ENCODE data around the gene C1QTNF6. TPM values are rescaled to one million over a fixed set of nuclear protein-coding genes. Genes with fewer than 3 reads are reported as not detected.

The C1QTNF6 gene
- total and polyA plus RNA-seq, 2 donors (not counting 3 experiments of a cell fraction or from before 2014, with no cell fraction given), result 20.2 to 27.6 TPM

- no peaks in the 10 kb centered on the region for H3K9me3 ChIP-seq (replicated peaks; ENCODE audit: control insufficient read depth, insufficient read depth, low read length)
- H2AFZ ChIP-seq (ENCODE audit: low read depth, low read length), result no peak overlapping the region
- ChIA-PET POLR2A (no interaction called here), CTCF (interaction anchor here (0.5 to 5.4 kb wide), 8 partner anchors 10 to 231 kb away, joined by 3 to 64 read pairs (median 4); no protein-coding TSS in a partner anchor)
- FAIRE-seq (no peak), DNase-seq (ENCODE audit: low read depth, low spot score) (no peak)
- H3K4me2 ChIP-seq (ENCODE audit: insufficient read depth, low read length), result no peak overlapping the region
- no peak overlapping the region for H3K27ac ChIP-seq (ENCODE audit: insufficient read depth, low read depth, low read length)
- no peaks in the 10 kb centered on the region for H3K79me2 ChIP-seq (ENCODE audit: control insufficient read depth, insufficient read depth, low read length)
- BruUV-seq (replicated peaks), result TSS peak; percentile 91
- H3K4me3 ChIP-seq (replicated peaks in 1 of 3; ENCODE audit: insufficient read depth in 1 of 3, low read depth in 1 of 3, low read length in 3 of 3), result no peak overlapping the region
- intact Hi-C loops (cut with micrococcal nuclease) (loop anchor here (1.0 kb wide), 1 partner anchor 36 kb away; no protein-coding TSS in a partner anchor), dilution Hi-C loops (cut with MboI; ENCODE audit: extremely low pct_ligation_motif_present, low sequenced_read_pairs) (no loop called here)
- H3K9me1 ChIP-seq (replicated peaks; ENCODE audit: control insufficient read depth, extremely low read depth, insufficient read depth, low read length), result no peaks in the 10 kb centered on the region
- peaks cover 5 to 6% of the 10 kb centered on the region in 2 experiments for H3K36me3 ChIP-seq (ENCODE audit: control insufficient read depth in 2 of 2, extremely low read depth in 1 of 2, insufficient read depth in 2 of 2, low read length in 2 of 2)
- no peaks in the 10 kb centered on the region for H4K20me1 ChIP-seq (replicated peaks; ENCODE audit: control insufficient read depth, extremely low read depth, insufficient read depth, low read length)
- no peaks in the 10 kb centered on the region for H3K27me3 ChIP-seq (ENCODE audit: control insufficient read depth in 2 of 2, insufficient read depth in 2 of 2, low read length in 2 of 2)
- TF ChIP-seq POLR2A (IDR thresholded peaks at IDR 0.05; ENCODE audit: low read depth, low read length), result no peak
- no peak for TF ChIP-seq FOS (IDR thresholded peaks at IDR 0.05; ENCODE audit: borderline replicate concordance, insufficient read depth, low read length)
- no peak for TF ChIP-seq POLR2AphosphoS5 (IDR thresholded peaks at IDR 0.05; ENCODE audit: insufficient read depth, low read depth, low read length)
- no peak for TF ChIP-seq MYC (IDR thresholded peaks at IDR 0.05; ENCODE audit: low read depth, low read length)
- peak in 1 of 2 donors; percentile 26 for TF ChIP-seq CTCF (IDR thresholded peaks at IDR 0.05; ENCODE audit: extremely low read depth in 1 of 2, insufficient read depth in 1 of 2, low read depth in 1 of 2, low read length in 2 of 2)
- H3K9ac ChIP-seq (replicated peaks; ENCODE audit: extremely low read depth, insufficient read depth, low read length), result no peak overlapping the region
- H3K4me1 ChIP-seq (ENCODE audit: control insufficient read depth, extremely low read depth, insufficient read depth, low read length), result peaks cover 22% of the 10 kb centered on the region
These were observed 37.4 kb upstream of the C1QTNF6 start for GRCh38 chr22:37225481-37225880.

All from endothelial cell of umbilical vein (primary cell).